Prostate gland (tissue), 2 donors: Measurements from ENCODE around the gene FMC1. TPM values are rescaled to one million over a fixed set of nuclear protein-coding genes. Genes with fewer than 3 reads are reported as not detected.
A peak's percentile ranks its signal among the peaks of the same experiment; 100 is the strongest.

Source experiments
- DNase-seq: peaks from one replicate; pipeline ENCODE4 v3.0.0-alpha.2; 2019; ENCODE audit warnings: low spot score
- H3K27ac ChIP-seq, 2 donors: fragments of 200-600 bp; sonication (generic); 2 replicates each; pipeline ENCODE4 v1.5.1; 2017 to 2019
- H3K27me3 ChIP-seq: fragments of 200-600 bp; sonication (generic); replicated peaks from 2 replicates; pipeline ENCODE4 v1.5.1; 2019; ENCODE audit not compliant: insufficient read depth
- H3K36me3 ChIP-seq, 2 donors: fragments of 200-600 bp; sonication (generic); 1 replicate in 1 of 2; 2 replicates in 1 of 2; pipeline versions ENCODE4 v1.5.1 to v1.8.1; 2017 to 2019
- H3K4me1 ChIP-seq: fragments of 200-600 bp; sonication (generic); replicated peaks from 2 replicates; pipeline ENCODE4 v1.5.1; 2019
- H3K4me3 ChIP-seq, 2 donors: fragments of 200-600 bp; sonication (generic); 2 replicates each; pipeline ENCODE4 v1.5.1; 2017 to 2019
- H3K9me3 ChIP-seq: fragments of 200-600 bp; sonication (generic); 2 replicates; pipeline ENCODE4 v1.5.1; 2017
- CTCF ChIP-seq, 4 experiments: fragments of 200-600 bp in 2 of 4; fragments of 450-650 bp in 2 of 4; sonication (generic) in 2 of 4; IDR thresholded peaks; 1 replicate in 3 of 4; 2 replicates in 1 of 4; pipeline ENCODE4 v1.5.1; 2016 to 2019; ENCODE audit warnings: antibody characterized with exemption in 4 of 4, mild to moderate bottlenecking in 2 of 4, moderate library complexity in 2 of 4
- POLR2A ChIP-seq: fragments of 450-650 bp; IDR thresholded peaks from one replicate; pipeline ENCODE4 v1.6.1; 2016; ENCODE audit warnings: antibody characterized with exemption, mild to moderate bottlenecking
- POLR2AphosphoS5 ChIP-seq: sonication (generic); formaldehyde crosslinking; IDR thresholded peaks from one replicate; pipeline ENCODE4 v1.6.1; 2017; ENCODE audit warnings: antibody characterized with exemption
- WGBS: methylation state at CpG from one replicate; pipeline ENCODE4 v1.1.5; 2018; 5-methylcytosine and 5-hydroxymethylcytosine counted together
- intact Hi-C: fragments of 100-400 bp; cut with DNase I; formaldehyde crosslinking; loops from one replicate; pipeline ENCODE4 v1.14.2; 2022
- total RNA-seq, 2 donors: library from RNA; depleted of rRNA; stranded (reverse); fragments of >200 nt; gene quantifications; one replicate each; pipeline ENCODE4 v1.1.0, GENCODE V29; 2016

FMC1 gene
- total RNA-seq, 2 donors from 2014 or later: 17.8 to 29.6 TPM

DNA sequence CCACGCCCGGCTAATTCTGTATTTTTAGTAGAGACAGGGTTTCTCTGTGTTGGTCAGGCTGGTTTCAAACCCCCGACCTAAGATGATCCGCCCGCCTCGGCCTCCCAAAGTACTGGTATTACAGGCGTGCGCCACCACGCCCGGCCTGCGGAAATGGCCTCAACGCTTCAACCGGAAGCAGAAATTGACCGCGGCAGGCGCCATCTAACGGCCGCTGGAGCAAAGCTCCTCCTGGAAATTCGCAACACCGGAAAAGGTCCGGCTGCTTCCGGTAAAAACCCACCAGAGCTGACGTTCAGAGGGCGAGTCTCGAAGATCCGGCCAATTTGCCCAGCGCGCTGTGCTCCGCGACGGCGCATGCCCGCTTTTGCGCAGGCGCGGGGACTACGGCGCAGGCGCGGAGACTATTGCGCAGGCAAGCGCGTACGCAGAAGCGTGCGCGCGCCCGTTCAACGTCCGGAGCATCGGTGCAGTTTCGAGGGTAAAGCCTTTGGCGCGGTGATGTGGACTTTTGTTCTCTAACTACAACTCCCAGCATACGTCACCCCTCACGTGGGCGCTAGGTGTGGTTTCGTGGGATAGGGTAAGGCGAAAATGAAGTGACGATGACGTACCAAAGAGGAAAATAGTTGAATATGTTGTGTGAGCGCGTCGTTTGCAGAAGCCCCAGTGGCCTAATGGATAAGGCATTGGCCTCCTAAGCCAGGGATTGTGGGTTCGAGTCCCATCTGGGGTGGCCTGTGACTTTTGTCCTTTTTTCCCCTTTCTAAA is 915 bp upstream of the FMC1 start:
- peak; percentile 63 for TF ChIP-seq POLR2A
- TF ChIP-seq POLR2AphosphoS5: peak; percentile 99
- TF ChIP-seq CTCF (IDR thresholded peaks at IDR 0.05): peak; percentile 40 to 86 (median 74)
- Histone ChIP-seq H3K4me1 (peaks cover 4% of the 10 kb centered on the region), H3K9me3 (no peaks in the 10 kb centered on the region), H3K27ac (peak overlapping the region; percentile 98 to 99), H3K4me3 (peak overlapping the region; percentile 59 to 61), H3K27me3 (no peaks in the 10 kb centered on the region), H3K36me3 (no peaks in the 10 kb centered on the region)
- intact Hi-C loops: no loop called here
- peak; percentile 100 for DNase-seq
- WGBS: 4% methylated on average over 53 of the region's 66 CpGs

- TF ChIP-seq CTCF (IDR thresholded peaks at IDR 0.05) (no peak), POLR2A (no peak), POLR2AphosphoS5 (no peak)
- H3K36me3 ChIP-seq: no peaks in the 10 kb centered on the region
- 0% methylated on average over 9 of the region's 9 CpGs for WGBS
- peaks cover 4% of the 10 kb centered on the region for H3K4me1 ChIP-seq
- peak overlapping the region; percentile 98 to 99 for H3K27ac ChIP-seq
- intact Hi-C loops: no loop called here
- no peaks in the 10 kb centered on the region for H3K9me3 ChIP-seq
- H3K4me3 ChIP-seq: peak overlapping the region; percentile 59 to 61
- no peaks in the 10 kb centered on the region for H3K27me3 ChIP-seq
- no peak for DNase-seq
Measured at GRCh38 chr7:139340808-139341057, 404 bp upstream of the FMC1 start.

- intact Hi-C loops: loop anchor here (1.0 kb wide), 1 partner anchor 18 kb away; the partner anchor contains the start of gene LUC7L2
- Histone ChIP-seq H3K36me3 (no peaks in the 10 kb centered on the region), H3K27me3 (no peaks in the 10 kb centered on the region), H3K4me3 (peak overlapping the region; percentile 59 to 61), H3K9me3 (no peaks in the 10 kb centered on the region), H3K27ac (peak overlapping the region; percentile 98 to 99), H3K4me1 (peaks cover 4% of the 10 kb centered on the region)
- DNase-seq: no peak
- TF ChIP-seq CTCF (IDR thresholded peaks at IDR 0.05) (no peak), POLR2A (no peak), POLR2AphosphoS5 (peak; percentile 94)
- 0% methylated on average over 9 of the region's 9 CpGs for WGBS
Measured at GRCh38 chr7:139341776-139342226, 664 bp downstream of the FMC1 start.

DNA sequence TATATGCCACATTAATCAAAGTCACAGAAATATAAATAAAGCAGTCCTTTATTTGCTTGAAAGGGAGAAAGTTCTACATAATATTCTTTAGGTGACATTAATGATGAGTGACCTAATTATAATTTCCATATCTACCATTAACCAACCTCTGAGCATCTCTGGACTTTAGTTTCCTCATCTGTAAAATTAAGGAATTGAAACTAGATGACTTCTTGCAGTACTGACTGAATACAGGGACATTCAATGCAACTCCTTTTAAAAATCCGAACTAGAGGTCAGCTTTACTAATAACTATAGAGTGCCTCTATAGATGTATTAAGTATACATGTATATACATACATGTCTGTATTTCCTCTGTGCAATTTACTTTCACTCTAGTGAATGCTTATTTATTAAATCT is 3.9 kb downstream of the FMC1 start:
- DNase-seq: no peak
- H3K4me3 ChIP-seq: no peak overlapping the region
- intact Hi-C loops: no loop called here
- TF ChIP-seq POLR2AphosphoS5: no peak
- TF ChIP-seq CTCF (IDR thresholded peaks at IDR 0.05): no peak
- no peak for TF ChIP-seq POLR2A
- H3K36me3 ChIP-seq: no peaks in the 10 kb centered on the region
- 92% methylated on average over 1 of the region's 1 CpG for WGBS
- H3K27ac ChIP-seq: no peak overlapping the region
- H3K9me3 ChIP-seq: no peaks in the 10 kb centered on the region
- no peaks in the 10 kb centered on the region for H3K27me3 ChIP-seq
- peaks cover 4% of the 10 kb centered on the region for H3K4me1 ChIP-seq

DNA sequence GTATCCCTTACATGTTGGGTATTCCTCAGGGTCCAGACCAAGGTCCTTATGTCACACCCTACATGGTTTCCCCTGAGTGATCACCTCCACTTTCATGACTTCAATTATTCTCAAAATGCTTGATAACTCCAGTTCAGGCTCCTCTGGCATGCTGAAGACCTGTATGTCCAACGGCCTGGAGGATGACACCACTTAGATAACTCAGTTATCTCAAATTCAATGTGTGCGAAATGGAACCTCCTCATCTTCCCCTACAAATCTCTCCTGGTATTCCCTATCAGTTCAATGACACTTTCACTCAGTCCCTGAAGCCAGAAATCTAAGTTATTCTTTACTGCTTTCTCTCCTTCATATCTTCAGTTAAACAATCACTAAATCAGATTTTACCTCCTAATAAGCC is 9.9 kb downstream of the FMC1 start:
- H3K4me3 ChIP-seq: no peak overlapping the region
- H3K36me3 ChIP-seq: no peaks in the 10 kb centered on the region
- H3K9me3 ChIP-seq: no peaks in the 10 kb centered on the region
- TF ChIP-seq POLR2AphosphoS5 (no peak), CTCF (IDR thresholded peaks at IDR 0.05) (no peak), POLR2A (no peak)
- no peak overlapping the region for H3K27ac ChIP-seq
- H3K4me1 ChIP-seq: no peaks in the 10 kb centered on the region
- intact Hi-C loops: no loop called here
- no peaks in the 10 kb centered on the region for H3K27me3 ChIP-seq
- DNase-seq: no peak
- 96% methylated on average over 2 of the region's 2 CpGs for WGBS
